HepG2 (cell line): ENCODE measurements around the gene CDC42SE2. TPM values are rescaled to one million over a fixed set of nuclear protein-coding genes. Genes with fewer than 3 reads are reported as not detected.
"Not testable (repeated sequence)": the region's sequence is repeated elsewhere in the genome, so short reads cannot be mapped to it uniquely, and the experiment has no call there.

ENCODE experiments used
- ATAC-seq: fragments of 200-7000 bp; cut with Tn5 transposase; 3 replicates; pipeline ENCODE4 v1.9.1; 2020; ENCODE audit warnings: mild to moderate bottlenecking, moderate library complexity
- BruUV-seq: library from RNA; stranded (reverse); fragments of 400-500 nt; replicated peaks from 2 replicates; lab custom pipeline; 2021; lab: Mats Ljungman, UMichigan
- CTCF ChIA-PET: fragments of 300-600 bp; formaldehyde crosslinking; extraction: SDS; loops from one replicate; lab custom pipeline; 2021; ENCODE audit warnings: low total read pairs, inconsistent platforms, low intra/inter-chr PET ratio; lab: Yijun Ruan, JAX
- POLR2A ChIA-PET: fragments of 350-600 bp; sonication (Branson Sonifier 250); formaldehyde crosslinking; loops from one replicate; lab custom pipeline; 2020; ENCODE audit warnings: antibody characterized with exemption, inconsistent platforms; lab: Yijun Ruan, JAX
- DNase-seq: peaks from one replicate; pipeline ENCODE4 v3.0.0-alpha.2; 2015; ENCODE audit warnings: low spot score
- FAIRE-seq: peaks from 3 replicates; lab custom pipeline; 2011; peaks lifted over from hg19 to GRCh38; lab: Jason Lieb, UNC
- H2AFZ ChIP-seq: one replicate; pipeline ENCODE4 v1.6.1; 2011; ENCODE audit warnings: low read length, inconsistent platforms
- H3K27ac ChIP-seq: fragments of 300-600 bp; 3 replicates; pipeline ENCODE4 v1.8.0; 2011; ENCODE audit warnings: mixed run types, mild to moderate bottlenecking, mixed read lengths, low read length, inconsistent platforms; ENCODE audit not compliant: insufficient read depth; ENCODE audit errors: extremely low read length
- H3K27me3 ChIP-seq, 2 experiments: fragments of 200-600 bp in 1 of 2; 2 replicates in 1 of 2; 3 replicates in 1 of 2; pipeline versions ENCODE4 v1.6.0 to v1.8.0; 2011; ENCODE audit warnings: low read length in 2 of 2, mild to moderate bottlenecking in 2 of 2, moderate library complexity in 2 of 2, inconsistent platforms in 1 of 2; ENCODE audit not compliant: insufficient read depth in 2 of 2, control insufficient read depth in 1 of 2
- H3K36me3 ChIP-seq, 2 experiments: fragments of 200-600 bp in 1 of 2; replicated peaks in 1 of 2; 2 replicates in 1 of 2; 3 replicates in 1 of 2; pipeline versions ENCODE4 v1.5.1 to v1.8.0; 2011; ENCODE audit warnings: low read length in 2 of 2, inconsistent platforms in 1 of 2; ENCODE audit not compliant: insufficient read depth in 2 of 2, control insufficient read depth in 1 of 2
- H3K4me1 ChIP-seq: 2 replicates; pipeline ENCODE4 v1.5.1; 2012; ENCODE audit warnings: low read length, inconsistent platforms; ENCODE audit not compliant: insufficient read depth
- H3K4me2 ChIP-seq: 2 replicates; pipeline ENCODE4 v1.6.0; 2011; ENCODE audit warnings: low read depth, low read length, inconsistent platforms
- H3K4me3 ChIP-seq, 3 experiments: fragments of 200-600 bp in 1 of 3; sonication (generic), shearing (Covaris generic) in 1 of 3; replicated peaks in 1 of 3; 2 replicates each; pipeline ENCODE4 v1.5.1; 2011 to 2016; ENCODE audit warnings: low read length in 3 of 3, inconsistent platforms in 2 of 3, low read depth in 2 of 3, mild to moderate bottlenecking in 2 of 3, control low read depth in 1 of 3, mixed read lengths in 1 of 3; ENCODE audit not compliant: insufficient read depth in 1 of 3
- H3K79me2 ChIP-seq: one replicate; pipeline ENCODE4 v1.6.1; 2011; ENCODE audit warnings: low read length, inconsistent platforms; ENCODE audit not compliant: insufficient read depth
- H3K9ac ChIP-seq: 2 replicates; pipeline ENCODE4 v1.6.0; 2011; ENCODE audit warnings: mild to moderate bottlenecking, low read depth, low read length, inconsistent platforms; ENCODE audit not compliant: insufficient read depth
- H3K9me3 ChIP-seq: 2 replicates; pipeline ENCODE4 v1.5.1; 2012; ENCODE audit warnings: mild to moderate bottlenecking, low read length
- H4K20me1 ChIP-seq: 2 replicates; pipeline ENCODE4 v1.6.0; 2011; ENCODE audit warnings: inconsistent platforms, mild to moderate bottlenecking, low read length, moderate library complexity; ENCODE audit not compliant: insufficient read depth
- CC2D1A ChIP-seq: sonication (generic); formaldehyde crosslinking; IDR thresholded peaks from 2 replicates; pipeline ENCODE4 v1.8.1; 2023; ENCODE audit warnings: mild to moderate bottlenecking, missing genetic modification reagents
- FOSL2 ChIP-seq: sonication (generic); formaldehyde crosslinking; IDR thresholded peaks from 2 replicates; pipeline ENCODE4 v1.4.0; 2020; ENCODE audit warnings: missing genetic modification reagents
- HMG20A ChIP-seq: IDR thresholded peaks from 2 replicates; pipeline ENCODE4 v1.6.1; 2016; ENCODE audit warnings: borderline replicate concordance
- NR3C1 ChIP-seq: sonication (generic); formaldehyde crosslinking; IDR thresholded peaks from 2 replicates; pipeline ENCODE4 v1.4.0; 2020; ENCODE audit warnings: missing genetic modification reagents
- RBFOX2 ChIP-seq: fragments of 200-400 bp; formaldehyde crosslinking; IDR thresholded peaks from 2 replicates; pipeline ENCODE4 v1.6.1; 2017; ENCODE audit warnings: low read depth, mild to moderate bottlenecking, low read length
- RXRB ChIP-seq: IDR thresholded peaks from 2 replicates; pipeline ENCODE4 v1.6.1; 2016; ENCODE audit warnings: borderline replicate concordance, missing genetic modification reagents, missing compliant biosample characterization
- SP1 ChIP-seq, 2 experiments: fragments of 450-650 bp in 1 of 2; sonication (generic) in 1 of 2; formaldehyde crosslinking in 1 of 2; IDR thresholded peaks; 2 replicates each; pipeline versions ENCODE4 v1.4.0 to v1.6.1; 2016 to 2020; ENCODE audit warnings: missing genetic modification reagents in 1 of 2
- TOE1 ChIP-seq: sonication (generic); formaldehyde crosslinking; IDR thresholded peaks from 2 replicates; pipeline ENCODE4 v1.4.0; 2020; ENCODE audit warnings: mild to moderate bottlenecking, missing genetic modification reagents
- ZGPAT ChIP-seq: IDR thresholded peaks from 2 replicates; pipeline ENCODE4 v1.6.1; 2016; ENCODE audit warnings: mild to moderate bottlenecking
- ZNF275 ChIP-seq: sonication (generic); formaldehyde crosslinking; IDR thresholded peaks from 2 replicates; pipeline ENCODE4 v1.8.0; 2022; ENCODE audit warnings: missing genetic modification reagents, mild to moderate bottlenecking, inconsistent platforms, borderline replicate concordance
- WGBS: methylation state at CpG from one replicate; pipeline ENCODE4 v1.1.6; 2017; ENCODE audit warnings: low lambda C conversion rate; 5-methylcytosine and 5-hydroxymethylcytosine counted together
- in situ Hi-C: cut with HindIII; loops from 2 replicates; pipeline ENCODE4 v1.10.0; 2017; ENCODE audit warnings: low pct_unique_long_range_greater_than_20kb; ENCODE audit not compliant: extremely low pct_ligation_motif_present
- intact Hi-C: fragments of 100-400 bp; cut with micrococcal nuclease; formaldehyde crosslinking; loops from one replicate; pipeline ENCODE4 v1.10.0; 2022; ENCODE audit not compliant: unreplicated experiment
- polyA plus RNA-seq, 8 experiments: library from polyadenylated mRNA; depleted of rRNA in 3 of 8; stranded (reverse) in 7 of 8; unstranded in 1 of 8; fragments of >200 nt; fragmentation: Illumina TruSeq in 4 of 8; extraction: Trizol in 4 of 8; gene quantifications; 2 replicates each; pipeline versions ENCODE4 v1.2.1 to v1.2.3, GENCODE V29; 2011 to 2016; ENCODE audit warnings: low read depth in 4 of 8, missing spikeins in 1 of 8, mixed read lengths in 1 of 8; ENCODE audit not compliant: insufficient read depth in 1 of 8
- total RNA-seq, 5 experiments: library from RNA; depleted of rRNA; stranded (reverse); fragments of >200 nt; fragmentation: Illumina TruSeq; extraction: Trizol; gene quantifications; 2 replicates each; pipeline ENCODE4 v1.2.3, GENCODE V29; 2016; ENCODE audit warnings: low read depth in 1 of 5
- TF ChIP-seq, protein P1 (sequence below): sonication (generic); formaldehyde crosslinking; IDR thresholded peaks from 2 replicates; pipeline ENCODE4 v1.4.0; 2020; ENCODE audit warnings: missing genetic modification reagents, mild to moderate bottlenecking, borderline replicate concordance
- TF ChIP-seq, protein P2 (sequence below): sonication (generic); formaldehyde crosslinking; IDR thresholded peaks from 2 replicates; pipeline ENCODE4 v1.4.0; 2020; ENCODE audit warnings: missing genetic modification reagents

The CDC42SE2 gene
- total and polyA plus RNA-seq, 2 of the 13 experiments (the other 11 are each of a cell fraction or from before 2014, with no cell fraction given), result 19.6 to 25.0 TPM

DNA sequence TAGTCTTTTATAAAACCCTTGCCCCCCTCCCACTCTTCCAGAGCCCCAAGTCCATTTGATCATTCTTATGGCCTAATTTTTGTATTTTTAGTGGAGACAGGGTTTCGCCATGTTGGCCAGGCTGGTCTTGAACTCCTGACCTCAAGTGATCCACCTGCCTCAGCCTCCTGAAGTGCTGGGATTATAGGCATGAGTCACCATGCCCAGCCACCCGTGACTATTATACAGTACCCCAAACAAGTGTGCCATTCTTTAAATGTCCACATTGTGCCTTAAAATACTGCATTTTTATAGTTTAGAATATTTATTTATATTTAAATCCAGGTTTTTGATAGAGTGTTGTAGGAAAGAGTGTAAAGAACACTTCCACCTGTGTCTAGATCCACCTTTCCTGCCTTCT is 116.4 kb downstream of the CDC42SE2 start:
- in situ Hi-C loops, result loop anchor here (5.0 to 25.0 kb wide), 3 partner anchors 103 to 493 kb away; partner anchors contain the start of gene LYRM7
- H3K9me3 ChIP-seq, H3K36me3 ChIP-seq, FAIRE-seq, intact Hi-C loops, BruUV-seq, DNase-seq, H3K27me3 ChIP-seq, H2AFZ ChIP-seq, H4K20me1 ChIP-seq, CTCF ChIA-PET, ATAC-seq, H3K4me3 ChIP-seq: not testable (repeated sequence)
- Histone ChIP-seq H3K9ac (peak overlapping the region; percentile 31; the same call in 1 of the 2 replicates), H3K79me2 (peaks cover 23% of the 10 kb centered on the region), H3K27ac (peak overlapping the region; percentile 88), H3K4me2 (peak overlapping the region; percentile 57; the same call in 1 of the 2 replicates), H3K4me1 (peaks cover 71% of the 10 kb centered on the region)
- POLR2A ChIA-PET, result interaction anchor here (1.7 kb wide), 1 partner anchor 68 kb away, joined by 5 read pairs; no protein-coding TSS in a partner anchor
- peak; percentile 40; the same call in 1 of the 2 replicates for TF ChIP-seq FOSL2 (CRISPR knock-in tag)
- TF ChIP-seq ZGPAT, result peak; percentile 14; the same call in 1 of the 2 replicates
- WGBS, result 90% methylated on average over 2 of the region's 2 CpGs

- Histone ChIP-seq H3K27ac (peak overlapping the region; percentile 88), H3K36me3 (no peaks in the 10 kb centered on the region; a peak in 1 of 5 replicates), H3K27me3 (no peaks in the 10 kb centered on the region), H4K20me1 (no peaks in the 10 kb centered on the region), H2AFZ (no peak overlapping the region), H3K9ac (peak overlapping the region; percentile 6; the same call in 1 of the 2 replicates), H3K79me2 (peaks cover 23% of the 10 kb centered on the region), H3K4me2 (no peak overlapping the region), H3K9me3 (no peaks in the 10 kb centered on the region), H3K4me1 (peaks cover 71% of the 10 kb centered on the region), H3K4me3 (no peak overlapping the region)
- no peak for FAIRE-seq
- no peak for DNase-seq
- BruUV-seq, result no TSS peak
- ATAC-seq, result no peak
- WGBS, result 100% methylated on average over 4 of the region's 4 CpGs
- POLR2A ChIA-PET, result no interaction called here
- CTCF ChIA-PET, result no interaction called here
- in situ Hi-C loops (loop anchor here (5.0 to 25.0 kb wide), 3 partner anchors 104 to 494 kb away; partner anchors contain the start of gene LYRM7), intact Hi-C loops (no loop called here)
- no peak for TF ChIP-seq TOE1 (CRISPR knock-in tag)
- TF ChIP-seq SP1 (IDR thresholded peaks at IDR 0.05), result no peak
- TF ChIP-seq SP1 (CRISPR knock-in tag; IDR thresholded peaks at IDR 0.05), result no peak
- TF ChIP-seq RXRB (CRISPR knock-in tag), result no peak
- TF ChIP-seq, protein P1, sequence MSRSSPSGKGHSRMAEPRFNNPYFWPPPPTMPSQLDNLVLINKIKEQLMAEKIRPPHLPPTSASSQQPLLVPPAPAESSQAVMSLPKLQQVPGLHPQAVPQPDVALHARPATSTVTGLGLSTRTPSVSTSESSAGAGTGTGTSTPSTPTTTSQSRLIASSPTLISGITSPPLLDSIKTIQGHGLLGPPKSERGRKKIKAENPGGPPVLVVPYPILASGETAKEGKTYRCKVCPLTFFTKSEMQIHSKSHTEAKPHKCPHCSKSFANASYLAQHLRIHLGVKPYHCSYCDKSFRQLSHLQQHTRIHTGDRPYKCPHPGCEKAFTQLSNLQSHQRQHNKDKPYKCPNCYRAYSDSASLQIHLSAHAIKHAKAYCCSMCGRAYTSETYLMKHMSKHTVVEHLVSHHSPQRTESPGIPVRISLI (CRISPR knock-in tag), result no peak
- TF ChIP-seq HMG20A (CRISPR knock-in tag), result no peak
- no peak for TF ChIP-seq NR3C1 (CRISPR knock-in tag)
- TF ChIP-seq ZNF275 (CRISPR knock-in tag), result no peak
- TF ChIP-seq, protein P2, sequence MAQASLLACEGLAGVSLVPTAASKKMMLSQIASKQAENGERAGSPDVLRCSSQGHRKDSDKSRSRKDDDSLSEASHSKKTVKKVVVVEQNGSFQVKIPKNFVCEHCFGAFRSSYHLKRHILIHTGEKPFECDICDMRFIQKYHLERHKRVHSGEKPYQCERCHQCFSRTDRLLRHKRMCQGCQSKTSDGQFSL (CRISPR knock-in tag), result no peak
- TF ChIP-seq RBFOX2, result no peak
- no peak for TF ChIP-seq CC2D1A (CRISPR knock-in tag)
These were observed 117.2 kb downstream of the CDC42SE2 start for GRCh38 chr5:131381021-131381420.
